Caki2 (cell line): ENCODE results near the gene DOCK1. TPM values are rescaled to one million over a fixed set of nuclear protein-coding genes. Genes with fewer than 3 reads are reported as not detected.

Source experiments
- DNase-seq: peaks from one replicate; pipeline ENCODE4 v3.0.0-alpha.2; 2015; ENCODE audit warnings: low read depth
- in situ Hi-C: cut with HindIII; loops from 2 replicates; pipeline ENCODE4 v1.10.0; 2016; ENCODE audit warnings: low sequenced_read_pairs, low pct_unique_long_range_greater_than_20kb, mixed read lengths
- total RNA-seq: library from RNA; depleted of rRNA; stranded (reverse); fragments of >200 nt; shearing (Covaris generic); gene quantifications from 2 replicates; pipeline ENCODE4 v1.2.3, GENCODE V29; 2014; ENCODE audit warnings: low replicate concordance

Gene DOCK1
- total RNA-seq, 1 experiment from 2014 or later = 17.1 TPM

- no peak for DNase-seq
- in situ Hi-C loops = no loop called here
These were observed 109.4 kb downstream of the DOCK1 start for GRCh38 chr10:127014671-127015070.

- in situ Hi-C loops = no loop called here
These were observed 110.1 kb downstream of the DOCK1 start for GRCh38 chr10:127015373-127015772.

GRCh38 chr10:127016331-127016730 lies 111.1 kb downstream of the DOCK1 start:
- in situ Hi-C loops = no loop called here
- no peak for DNase-seq

More at GRCh38 chr10:127015373-127015772, 110.1 kb downstream of the DOCK1 start:
- no peak for DNase-seq

- DNase-seq = no peak
- in situ Hi-C loops = no loop called here
These were observed 112.5 kb downstream of the DOCK1 start for GRCh38 chr10:127017541-127018297.

GRCh38 chr10:127018298-127018650 lies 113.0 kb downstream of the DOCK1 start:
- no peak for DNase-seq
- in situ Hi-C loops = no loop called here

- no peak for DNase-seq
- in situ Hi-C loops = no loop called here
These were observed 113.5 kb downstream of the DOCK1 start for GRCh38 chr10:127018766-127019165.

- in situ Hi-C loops = no loop called here
- DNase-seq = no peak
These were observed 115.0 kb downstream of the DOCK1 start for GRCh38 chr10:127020260-127020659.

GRCh38 chr10:127021801-127022200 lies 116.6 kb downstream of the DOCK1 start:
- DNase-seq = no peak
- in situ Hi-C loops = no loop called here

- in situ Hi-C loops = no loop called here
- DNase-seq = no peak
These were observed 119.6 kb downstream of the DOCK1 start for GRCh38 chr10:127024685-127025435.

GRCh38 chr10:127027786-127028185 lies 122.6 kb downstream of the DOCK1 start:
- in situ Hi-C loops = no loop called here
- DNase-seq = no peak

- DNase-seq = no peak
- in situ Hi-C loops = no loop called here
These were observed 123.3 kb downstream of the DOCK1 start for GRCh38 chr10:127028556-127028955.

GRCh38 chr10:127029061-127029460 lies 123.8 kb downstream of the DOCK1 start:
- in situ Hi-C loops = no loop called here
- no peak for DNase-seq

GRCh38 chr10:127033216-127034033 lies 128.2 kb downstream of the DOCK1 start:
- no peak for DNase-seq
- in situ Hi-C loops = no loop called here

- DNase-seq = no peak
These were observed 128.9 kb downstream of the DOCK1 start for GRCh38 chr10:127034034-127034633.

GRCh38 chr10:127034790-127035189 lies 129.6 kb downstream of the DOCK1 start:
- in situ Hi-C loops = no loop called here
- DNase-seq = no peak

More at GRCh38 chr10:127034034-127034633, 128.9 kb downstream of the DOCK1 start:
- in situ Hi-C loops = no loop called here

GRCh38 chr10:127035827-127036226 lies 130.6 kb downstream of the DOCK1 start:
- DNase-seq = no peak
- in situ Hi-C loops = no loop called here

- no peak for DNase-seq
- in situ Hi-C loops = no loop called here
These were observed 131.8 kb downstream of the DOCK1 start for GRCh38 chr10:127036987-127037386.

GRCh38 chr10:127039435-127039834 lies 134.2 kb downstream of the DOCK1 start:
- no peak for DNase-seq
- in situ Hi-C loops = no loop called here
